HT1080 (cell line): Measurements from ENCODE around the gene CLMN. TPM values are rescaled to one million over a fixed set of nuclear protein-coding genes. Genes with fewer than 3 reads are reported as not detected.

Experiments used
- DNase-seq: peaks from one replicate; pipeline ENCODE4 v3.0.0-alpha.2; 2015; ENCODE audit warnings: low read depth
- total RNA-seq: library from RNA; depleted of rRNA; stranded (reverse); fragments of >200 nt; shearing (Covaris generic); gene quantifications from 2 replicates; pipeline ENCODE4 v1.2.3, GENCODE V29; 2014

The CLMN gene
- total RNA-seq, 1 experiment from 2014 or later, result 3.8 TPM

DNA sequence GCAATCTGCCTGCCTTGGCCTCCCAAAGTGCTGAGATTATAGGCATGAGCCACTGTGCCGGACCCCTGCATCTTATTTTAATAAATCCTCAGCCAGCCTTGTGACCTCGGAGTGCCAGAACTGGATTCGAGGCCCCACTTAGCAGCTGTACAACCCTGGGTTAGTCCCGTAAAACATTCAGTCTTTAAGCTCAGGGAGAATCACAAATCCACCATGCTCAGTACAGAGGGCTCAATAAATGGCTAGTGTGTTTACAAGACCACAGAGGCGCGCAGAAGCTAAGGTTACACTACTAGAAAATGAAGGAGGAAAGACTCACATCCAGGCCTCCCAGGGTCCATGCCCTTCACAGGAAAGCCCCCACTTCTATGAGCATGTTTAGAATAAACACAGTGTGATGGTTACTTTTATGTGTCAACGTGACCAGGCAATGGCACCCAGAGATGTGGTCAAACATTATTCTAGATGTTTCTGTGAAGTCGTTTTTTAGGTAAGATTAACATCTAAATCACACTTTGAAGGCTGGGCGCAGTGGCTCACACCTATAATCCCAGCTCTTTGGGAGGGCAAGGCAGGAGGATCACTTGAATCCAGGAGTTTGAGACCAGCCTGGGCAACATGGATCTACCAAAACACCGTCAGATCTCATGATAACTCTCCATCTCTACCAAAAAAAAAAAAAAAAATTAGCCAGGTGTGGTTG is 55.3 kb downstream of the CLMN start:
- DNase-seq, result no peak

DNA sequence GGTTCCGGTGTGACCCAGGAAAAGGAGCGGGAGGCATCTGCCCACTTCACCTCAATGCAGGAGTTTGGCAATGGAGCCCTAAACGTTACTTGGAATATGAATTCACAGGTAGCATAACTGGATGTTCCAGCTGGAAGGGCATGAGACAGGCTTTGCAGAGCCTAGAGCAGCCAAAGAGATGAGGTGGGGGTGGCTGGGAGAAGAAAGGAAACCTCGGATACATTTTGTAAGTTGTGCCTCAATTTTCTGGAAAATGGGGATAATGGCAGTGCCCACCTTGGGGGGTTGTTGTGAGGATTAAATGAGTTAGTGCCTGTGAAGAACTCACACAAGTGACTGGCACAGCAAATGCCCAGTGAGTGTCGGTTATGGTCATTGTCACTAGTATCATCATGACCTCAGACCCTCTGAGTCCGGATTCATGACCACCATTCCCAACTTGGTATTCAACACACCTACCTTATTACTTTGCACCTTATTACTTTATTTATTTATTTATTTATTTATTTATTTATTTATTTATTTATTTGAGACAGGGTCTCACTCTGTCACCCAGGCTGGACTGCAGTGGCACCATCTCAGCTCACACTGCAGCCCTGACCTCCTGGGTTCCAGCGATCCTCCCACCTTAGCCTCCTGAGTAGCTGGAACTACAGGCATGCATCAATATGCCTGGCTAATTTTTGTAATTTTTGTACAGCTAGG is 56.0 kb downstream of the CLMN start:
- no peak for DNase-seq

DNA sequence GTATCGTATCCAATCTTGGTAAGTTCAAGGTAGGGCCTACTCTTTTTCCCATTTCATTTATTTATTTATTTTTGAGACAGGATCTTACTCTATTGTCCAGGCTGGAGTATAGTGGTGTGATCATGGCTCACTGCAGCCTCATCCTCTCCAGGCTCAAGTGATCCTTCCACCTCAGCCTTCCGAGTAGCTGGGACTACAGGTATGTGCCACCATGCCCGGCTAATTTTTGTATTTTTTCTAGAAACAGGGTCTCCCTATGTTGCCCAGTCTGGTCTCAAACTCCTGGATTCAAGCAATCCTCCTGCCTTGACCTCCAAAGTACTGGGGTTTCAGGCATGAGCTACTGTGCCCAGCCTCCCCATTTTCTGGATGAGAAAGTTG is 57.2 kb downstream of the CLMN start:
- no peak for DNase-seq

DNA sequence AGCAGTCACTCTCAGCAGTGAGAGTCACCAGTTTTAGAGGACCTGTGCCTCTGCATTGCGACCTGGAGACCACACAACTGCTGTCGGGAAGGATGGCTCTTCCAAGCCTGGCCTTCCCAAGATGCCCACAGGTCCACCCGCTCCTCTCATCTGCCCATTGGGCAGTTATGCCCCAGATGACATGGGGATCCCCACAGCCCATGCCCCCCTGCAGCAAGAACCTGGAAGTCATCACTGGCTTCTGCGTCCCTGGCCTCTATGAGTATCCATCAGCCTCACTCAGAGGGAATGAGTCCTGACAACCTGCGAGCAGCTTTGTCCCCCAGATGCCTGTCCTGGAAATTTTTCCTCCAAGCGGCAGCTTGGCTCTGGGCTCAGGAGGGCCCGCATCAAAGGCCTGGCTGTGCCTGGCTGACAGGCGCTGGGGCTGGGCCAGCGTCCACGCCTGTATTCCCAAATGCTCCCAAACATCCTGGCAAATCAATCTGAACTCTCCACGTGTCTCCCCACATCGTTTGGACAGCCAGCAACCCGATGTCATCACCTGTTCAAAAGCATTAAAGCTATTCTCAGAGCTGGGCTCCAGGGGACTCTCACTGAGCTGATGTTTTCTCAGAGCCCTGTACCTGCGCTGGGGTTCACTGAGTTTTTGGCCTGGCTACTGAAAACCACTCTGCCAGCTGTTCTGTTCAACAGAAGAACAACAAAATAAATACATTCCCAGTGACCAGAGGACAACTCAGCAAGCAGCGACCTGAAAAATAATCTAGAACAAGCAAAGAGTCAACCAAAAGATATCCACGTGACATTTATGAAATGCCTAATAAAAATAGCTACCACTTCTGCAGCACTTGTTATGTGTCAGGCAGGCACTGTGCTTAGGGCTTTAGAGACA is 57.8 kb downstream of the CLMN start:
- no peak for DNase-seq

DNA sequence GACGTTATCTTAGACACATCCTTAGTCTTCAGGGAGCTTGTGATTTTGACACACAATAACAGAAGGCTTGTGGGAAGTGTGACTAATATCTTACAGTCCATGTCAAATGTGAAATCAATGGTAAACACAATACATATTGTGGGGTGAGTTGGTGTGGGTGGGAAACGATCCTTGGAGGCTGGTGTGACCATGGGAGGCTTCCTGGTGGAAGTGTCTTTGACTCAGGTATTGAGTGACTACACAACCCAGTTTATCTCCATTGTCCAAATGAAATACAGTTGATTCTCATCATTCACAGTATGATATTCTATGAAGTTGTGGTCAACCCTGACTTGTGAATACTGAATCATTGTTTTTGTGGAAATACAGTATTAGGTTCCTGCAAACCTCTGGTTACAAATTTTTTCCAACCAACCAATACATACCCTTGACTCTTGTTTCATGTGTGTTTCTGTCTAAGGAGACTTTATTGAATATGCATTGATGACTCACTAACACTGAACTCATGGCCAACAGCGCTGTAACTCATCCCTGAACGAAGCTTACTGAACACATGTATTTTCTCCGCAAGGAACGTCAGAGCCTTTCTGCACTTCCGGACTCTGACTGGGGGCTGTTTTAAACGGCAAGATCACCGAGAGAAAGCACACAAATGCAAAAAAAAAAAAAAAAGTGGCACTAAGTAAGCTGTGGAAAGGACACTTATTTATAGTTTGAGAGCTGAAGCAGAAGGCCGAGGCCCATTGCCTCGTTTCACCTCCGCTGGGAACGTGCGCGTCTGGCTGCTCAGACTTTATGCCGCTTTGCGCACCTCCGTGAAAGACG is 59.0 kb downstream of the CLMN start:
- peak; percentile 77 for DNase-seq

DNA sequence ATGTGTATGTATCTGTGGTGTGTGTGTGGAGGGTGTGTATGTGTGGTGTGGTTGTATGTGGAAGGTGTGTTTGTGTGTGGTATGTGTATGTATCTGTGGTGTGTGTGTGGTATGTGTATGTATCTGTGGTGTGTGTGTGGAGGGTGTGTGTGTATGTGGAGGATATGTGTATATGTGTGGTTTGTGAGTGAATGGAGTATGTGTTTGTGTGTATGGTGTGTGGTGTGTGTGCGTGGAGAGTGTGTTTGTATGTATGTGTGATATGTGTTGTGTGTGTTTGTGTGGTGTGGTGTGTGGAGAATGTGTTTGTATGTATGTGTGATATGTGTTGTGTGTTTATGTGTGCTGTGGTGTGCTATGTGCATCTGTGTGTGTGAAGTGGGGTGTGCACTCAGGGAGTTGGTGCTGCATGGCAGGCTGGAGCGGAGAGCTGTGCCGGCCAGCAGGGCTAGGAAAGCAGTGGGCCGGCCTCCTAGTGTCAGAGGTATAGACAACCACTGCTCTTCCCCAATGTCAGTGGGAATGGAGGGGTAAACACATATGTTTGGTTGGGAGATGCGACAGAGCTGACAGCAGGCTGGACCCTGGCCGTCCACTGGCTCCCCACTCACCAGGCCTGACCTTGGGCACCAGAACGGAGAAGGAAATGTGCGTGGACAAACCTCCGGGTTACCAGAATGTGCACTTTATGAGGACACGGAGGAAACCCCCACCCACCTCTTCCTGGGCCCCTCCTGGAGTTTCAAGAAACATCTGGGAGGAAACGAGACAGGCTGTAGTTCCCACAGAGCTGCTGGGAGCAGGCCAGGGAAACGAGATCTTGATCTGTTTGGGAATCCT is 60.7 kb downstream of the CLMN start:
- no peak for DNase-seq

DNA sequence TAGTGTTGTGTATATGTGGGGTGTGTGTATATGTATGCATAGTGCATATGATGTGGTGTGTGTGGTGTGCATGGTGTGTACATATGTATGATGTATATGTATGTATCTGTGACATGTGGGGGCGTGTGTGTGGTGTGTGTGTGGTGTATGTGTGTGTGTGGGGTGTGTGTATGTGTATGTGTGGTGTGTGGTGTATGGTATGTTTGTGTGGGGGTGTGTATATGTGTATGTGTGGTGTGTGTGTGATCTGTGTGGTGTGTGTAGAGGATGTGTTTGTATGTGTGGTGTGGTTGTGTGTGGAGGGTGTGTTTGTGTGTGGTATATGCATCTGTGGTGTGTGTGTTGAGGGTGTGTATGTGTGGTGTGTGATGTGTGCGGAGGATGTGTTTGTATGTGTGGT is 61.6 kb downstream of the CLMN start:
- no peak for DNase-seq

DNA sequence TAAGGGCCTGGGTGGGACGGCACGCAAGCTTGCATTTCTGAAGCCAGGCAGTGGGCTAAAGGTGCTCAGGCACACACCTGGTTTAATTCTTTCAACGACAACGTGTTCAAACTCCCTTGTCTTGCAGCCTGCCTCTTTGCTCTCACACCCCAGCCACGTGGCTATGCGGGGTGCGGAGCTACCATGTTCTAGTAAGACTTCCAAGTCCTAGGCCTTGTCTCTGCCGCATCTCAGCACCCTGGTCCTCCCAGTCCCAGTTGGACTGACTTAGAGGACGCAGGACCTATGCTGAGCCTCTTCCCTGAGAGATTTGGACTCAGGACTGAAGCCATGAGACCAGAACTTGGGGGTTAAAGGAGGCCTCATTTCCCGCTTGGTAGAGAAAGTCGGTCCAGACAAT is 62.2 kb downstream of the CLMN start:
- DNase-seq, result no peak

DNA sequence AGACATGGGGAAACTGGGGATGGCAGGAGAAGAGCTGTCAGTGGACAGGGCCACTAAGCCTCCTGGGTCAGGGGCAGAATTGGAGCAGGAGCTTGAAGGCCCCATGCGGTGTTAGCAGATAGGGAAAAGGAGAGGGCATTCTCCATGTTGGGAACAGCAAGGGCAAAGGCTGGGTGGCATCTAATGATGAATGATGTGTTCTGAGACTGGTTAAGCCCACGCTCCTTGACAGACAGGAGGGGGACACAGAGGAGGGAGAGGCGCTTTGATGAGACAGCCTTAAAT is 63.0 kb downstream of the CLMN start:
- no peak for DNase-seq

DNA sequence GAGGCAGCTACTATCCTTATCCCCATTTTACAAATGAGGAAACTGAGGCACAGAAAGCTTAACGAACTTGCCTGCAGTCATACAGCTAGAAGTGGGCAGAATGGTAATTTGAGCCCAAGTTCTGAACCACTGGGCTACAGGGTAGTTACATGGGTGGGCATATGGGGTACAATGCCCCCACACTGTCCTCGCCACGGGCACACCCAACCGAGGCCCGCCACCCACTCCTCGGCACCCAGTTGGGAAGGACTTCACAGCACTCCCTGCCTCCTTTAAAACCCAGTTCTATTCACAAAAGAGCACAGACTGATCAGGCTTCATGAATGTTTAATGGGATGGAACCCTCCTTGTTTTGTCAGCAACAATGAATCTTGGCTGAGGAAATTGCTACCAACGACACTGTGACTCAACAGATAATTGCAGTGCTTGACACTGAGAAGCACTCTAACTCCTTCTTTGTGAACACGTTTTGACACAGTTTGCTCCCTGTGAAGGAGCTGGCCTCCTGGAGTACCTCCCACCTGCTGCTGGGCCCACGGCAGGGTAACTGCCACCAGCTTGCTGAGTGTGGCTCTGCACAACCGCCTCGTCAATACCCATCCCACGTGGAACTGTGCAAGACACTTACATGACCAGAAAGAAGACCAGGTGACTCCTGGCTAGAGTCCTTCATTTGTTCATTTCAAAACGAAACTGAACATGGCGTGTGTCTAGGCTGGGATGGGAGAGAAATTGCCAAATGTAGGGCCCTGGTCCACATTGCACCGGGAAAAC is 63.5 kb downstream of the CLMN start:
- DNase-seq, result no peak

DNA sequence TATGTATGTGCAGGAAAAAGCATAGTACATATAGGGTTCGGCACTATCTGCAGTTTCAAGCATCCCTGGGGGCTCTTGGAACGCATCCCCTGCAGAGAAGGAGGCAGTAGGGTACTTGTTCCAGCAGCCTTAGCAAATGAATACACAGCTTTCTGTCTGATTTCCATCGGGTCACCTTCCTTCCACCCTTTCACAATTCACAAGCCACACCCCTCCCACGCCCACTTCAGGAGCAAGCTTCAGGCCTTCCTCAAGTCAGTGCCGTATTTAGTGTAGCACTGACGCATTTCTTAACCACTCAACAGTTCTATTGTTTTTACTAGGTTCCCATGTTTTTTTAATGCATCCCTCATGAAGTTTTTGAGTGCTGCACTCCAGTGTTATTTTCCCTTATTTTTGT is 64.2 kb downstream of the CLMN start:
- peak; percentile 70 for DNase-seq

DNA sequence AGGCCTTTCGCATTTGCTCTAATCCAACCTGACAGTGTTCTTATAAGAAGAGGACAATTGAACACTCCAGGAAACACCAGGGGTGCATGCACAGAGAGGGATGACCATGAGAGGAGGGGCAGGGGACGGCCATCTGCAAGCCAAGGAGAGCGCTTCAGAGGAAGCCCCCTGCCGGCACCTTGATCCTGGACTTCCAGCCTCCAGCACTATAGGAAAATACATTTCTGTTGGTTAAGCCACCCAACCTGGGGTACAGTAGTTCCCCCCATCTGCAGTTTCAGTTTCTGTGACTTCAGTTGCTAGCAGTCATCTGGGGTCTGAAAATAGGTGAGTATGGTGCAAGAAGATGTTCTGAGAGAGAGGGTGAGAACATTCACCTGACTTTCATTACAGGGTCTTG is 64.7 kb downstream of the CLMN start:
- no peak for DNase-seq

DNA sequence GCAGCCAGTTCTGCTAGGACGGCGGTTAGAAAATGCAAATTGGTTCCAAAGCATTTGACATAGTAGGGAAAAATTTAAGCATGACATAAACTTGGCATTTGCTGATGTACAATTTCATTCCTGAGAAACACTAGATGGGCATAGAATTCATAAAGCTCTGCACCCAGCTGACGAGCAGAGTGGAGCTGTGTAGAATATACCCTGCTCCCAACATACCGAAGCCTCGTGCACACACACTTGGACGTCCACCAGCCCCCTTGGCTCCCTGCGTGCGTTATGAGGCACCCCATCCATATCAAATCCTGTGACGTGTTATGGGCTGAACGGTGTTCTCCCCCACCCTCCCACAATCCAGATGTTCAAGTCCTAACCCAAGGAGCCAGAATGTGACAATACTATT is 65.4 kb downstream of the CLMN start:
- DNase-seq, result no peak

DNA sequence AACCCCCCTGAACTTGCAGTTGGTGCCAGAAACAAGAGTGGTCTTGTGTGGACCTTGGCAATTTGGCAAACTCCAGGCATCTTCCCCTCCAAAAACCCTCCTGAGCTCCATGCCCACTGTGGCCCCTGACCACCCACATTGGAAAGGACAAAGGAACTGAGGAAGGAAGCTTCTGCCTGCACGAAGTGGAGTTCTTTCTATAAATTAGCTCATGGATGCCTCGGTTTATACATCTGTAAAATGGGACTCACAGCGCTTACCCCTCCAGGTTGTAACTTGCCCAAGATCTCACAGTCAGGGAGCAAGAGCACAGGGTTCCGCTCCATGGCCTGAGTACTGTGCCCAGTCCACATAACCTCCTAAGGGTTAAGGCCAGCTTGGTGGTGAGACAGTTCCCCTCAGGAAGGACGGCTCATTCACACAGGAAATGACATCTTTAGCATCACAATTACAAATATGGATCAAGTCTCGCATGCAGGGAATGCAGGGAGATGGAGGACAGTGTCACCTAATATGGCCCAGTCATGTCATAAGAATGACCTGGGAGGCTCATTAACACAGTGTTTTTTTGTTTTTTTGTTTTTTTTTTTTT is 66.6 kb downstream of the CLMN start:
- peak; percentile 69 for DNase-seq

DNA sequence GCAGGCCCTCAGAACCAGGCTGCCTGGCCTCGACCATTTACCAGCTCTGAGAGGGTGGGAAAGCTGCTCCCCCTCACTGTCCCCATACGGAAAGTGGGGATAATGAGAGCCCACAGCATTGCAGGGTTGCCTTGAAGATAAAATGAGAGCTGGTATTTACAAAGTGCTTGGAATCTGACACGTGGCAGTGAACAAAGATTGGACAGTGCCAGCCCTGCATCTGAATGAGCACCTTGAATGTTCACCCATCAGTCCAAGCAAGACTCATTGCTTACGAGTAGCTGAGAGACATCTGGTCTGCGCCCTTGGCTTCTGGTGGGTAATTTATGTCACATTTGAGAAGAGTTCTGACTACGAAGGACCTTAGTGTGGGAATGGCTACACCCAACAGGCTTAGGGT is 67.5 kb downstream of the CLMN start:
- DNase-seq, result no peak

DNA sequence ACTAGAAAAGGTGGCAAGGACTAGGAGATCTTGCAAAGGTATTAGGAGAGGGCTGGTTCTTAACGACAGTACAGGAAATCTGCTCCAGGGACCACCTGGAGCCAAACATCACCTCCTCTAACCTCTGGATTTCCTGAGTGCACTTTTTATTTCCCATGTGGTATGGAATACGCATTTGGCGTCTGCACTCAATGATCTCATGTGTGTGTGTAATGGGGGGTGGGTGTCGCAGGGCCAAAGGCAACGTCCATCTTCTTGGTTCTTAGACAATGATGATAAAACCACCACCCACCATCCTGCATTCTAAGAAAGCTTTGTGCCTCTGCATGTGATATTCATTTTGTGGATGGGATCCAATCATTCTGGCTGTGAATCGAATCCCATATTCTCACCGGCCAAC is 68.8 kb downstream of the CLMN start:
- DNase-seq, result no peak

DNA sequence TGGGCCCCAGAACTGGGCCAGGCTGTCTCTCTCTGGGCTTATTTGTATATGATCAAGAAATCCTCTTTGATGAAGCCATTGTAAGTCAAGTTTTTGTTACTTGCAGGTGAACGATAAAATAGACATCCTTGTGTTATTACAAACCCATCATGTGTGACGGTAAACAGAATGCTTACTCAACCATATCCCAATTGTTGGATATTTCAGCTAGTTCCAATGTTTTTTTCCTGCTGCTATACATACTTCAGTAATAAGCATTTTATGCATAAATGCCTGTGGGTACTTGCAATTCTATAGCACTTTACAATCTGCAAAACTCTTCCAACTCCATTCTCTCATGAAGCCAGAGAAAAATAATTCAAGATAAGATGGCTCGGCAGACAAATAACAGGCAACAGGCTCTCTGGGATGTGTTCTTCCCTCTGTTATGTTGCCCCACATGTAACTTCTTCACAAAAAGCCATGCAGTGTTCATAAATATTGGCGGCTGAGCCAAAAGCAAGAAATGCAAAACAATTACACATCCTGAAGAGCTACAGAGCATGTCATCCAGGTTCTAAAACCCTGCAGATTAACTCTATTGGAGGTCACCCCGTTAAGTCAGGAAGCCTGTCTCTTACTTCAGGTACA is 69.5 kb downstream of the CLMN start:
- DNase-seq, result no peak

DNA sequence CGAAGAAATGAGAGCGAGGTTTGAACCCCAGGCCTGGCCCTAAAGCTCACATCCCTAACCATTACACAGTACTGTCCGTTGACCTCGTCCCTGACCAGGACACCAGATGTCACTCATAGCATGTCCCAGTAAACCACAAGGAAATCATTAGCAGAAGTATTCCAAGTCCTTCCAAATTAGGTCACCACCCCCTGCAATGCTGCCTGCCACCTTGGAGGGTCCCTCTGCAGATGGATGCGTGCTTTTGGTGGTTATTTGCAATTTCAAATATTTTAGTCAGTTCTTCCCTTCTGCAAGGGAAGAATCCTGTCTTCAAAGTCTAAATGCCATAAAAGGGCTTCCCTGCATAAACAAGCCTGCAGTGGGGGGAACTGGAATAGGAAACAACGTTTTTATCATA is 71.3 kb downstream of the CLMN start:
- DNase-seq, result no peak

DNA sequence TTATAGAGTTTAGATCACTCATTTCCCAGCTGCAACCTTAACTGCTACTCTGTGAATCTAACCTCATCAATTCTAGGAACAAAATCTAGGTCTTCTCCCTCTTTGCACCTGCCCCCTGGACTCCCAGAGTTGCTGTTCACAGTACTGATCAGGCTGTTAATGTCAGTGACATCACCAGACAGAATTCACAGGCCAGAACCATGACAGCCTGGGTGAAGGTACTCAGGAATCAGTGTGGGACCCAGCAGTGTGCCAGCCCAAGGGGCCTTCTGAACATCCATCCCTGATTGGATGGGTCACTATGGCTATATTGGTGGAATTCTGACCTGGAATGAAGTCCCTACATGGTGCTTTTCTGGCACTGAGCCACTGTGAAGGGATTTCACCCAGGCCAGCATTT is 72.8 kb downstream of the CLMN start:
- DNase-seq, result no peak
